GM18951 (cell line): Measurements from ENCODE around the gene RPL36.

Experiments used
- POLR2A ChIP-seq: IDR thresholded peaks from 4 replicates; pipeline ENCODE4 v1.6.1; 2011; ENCODE audit warnings: mild to moderate bottlenecking; ENCODE audit not compliant: insufficient read length, insufficient read depth; ENCODE audit errors: extremely low read depth
- in situ Hi-C: fragments of 300-500 bp; cut with MboI; formaldehyde crosslinking; loops from one replicate; pipeline ENCODE4 v1.12.0; 2022; ENCODE audit warnings: low sequenced_read_pairs, mixed read lengths, inconsistent platforms; ENCODE audit not compliant: unreplicated experiment

The RPL36 gene

GRCh38 chr19:5665781-5666513 lies 24.1 kb upstream of the RPL36 start:
- in situ Hi-C loops: no loop called here
- no peak for TF ChIP-seq POLR2A

- in situ Hi-C loops: no loop called here
- no peak for TF ChIP-seq POLR2A
These were observed 23.0 kb upstream of the RPL36 start for GRCh38 chr19:5666921-5667610.

GRCh38 chr19:5667751-5668271 lies 22.3 kb upstream of the RPL36 start:
- in situ Hi-C loops: no loop called here
- no peak for TF ChIP-seq POLR2A

- TF ChIP-seq POLR2A: no peak
- in situ Hi-C loops: no loop called here
These were observed 20.9 kb upstream of the RPL36 start for GRCh38 chr19:5669212-5669611.

GRCh38 chr19:5671600-5671999 lies 18.5 kb upstream of the RPL36 start:
- no peak for TF ChIP-seq POLR2A
- in situ Hi-C loops: no loop called here

- TF ChIP-seq POLR2A: no peak
- in situ Hi-C loops: no loop called here
These were observed 17.2 kb upstream of the RPL36 start for GRCh38 chr19:5672708-5673459.

- in situ Hi-C loops: no loop called here
- TF ChIP-seq POLR2A: no peak
These were observed 16.3 kb upstream of the RPL36 start for GRCh38 chr19:5673752-5674151.

- in situ Hi-C loops: no loop called here
- no peak for TF ChIP-seq POLR2A
These were observed 15.4 kb upstream of the RPL36 start for GRCh38 chr19:5674714-5675113.

- no peak for TF ChIP-seq POLR2A
- in situ Hi-C loops: no loop called here
These were observed 13.9 kb upstream of the RPL36 start for GRCh38 chr19:5676105-5676771.

- in situ Hi-C loops: no loop called here
- TF ChIP-seq POLR2A: no peak
These were observed 13.4 kb upstream of the RPL36 start for GRCh38 chr19:5676772-5677105.

GRCh38 chr19:5677136-5677535 lies 13.0 kb upstream of the RPL36 start:
- in situ Hi-C loops: no loop called here
- no peak for TF ChIP-seq POLR2A

GRCh38 chr19:5677580-5677979 lies 12.5 kb upstream of the RPL36 start:
- in situ Hi-C loops: no loop called here
- no peak for TF ChIP-seq POLR2A

GRCh38 chr19:5678071-5678718 lies 11.9 kb upstream of the RPL36 start:
- no peak for TF ChIP-seq POLR2A
- in situ Hi-C loops: no loop called here
